ENCODE measurements around the gene C2CD4B.

Gene C2CD4B

DNA sequence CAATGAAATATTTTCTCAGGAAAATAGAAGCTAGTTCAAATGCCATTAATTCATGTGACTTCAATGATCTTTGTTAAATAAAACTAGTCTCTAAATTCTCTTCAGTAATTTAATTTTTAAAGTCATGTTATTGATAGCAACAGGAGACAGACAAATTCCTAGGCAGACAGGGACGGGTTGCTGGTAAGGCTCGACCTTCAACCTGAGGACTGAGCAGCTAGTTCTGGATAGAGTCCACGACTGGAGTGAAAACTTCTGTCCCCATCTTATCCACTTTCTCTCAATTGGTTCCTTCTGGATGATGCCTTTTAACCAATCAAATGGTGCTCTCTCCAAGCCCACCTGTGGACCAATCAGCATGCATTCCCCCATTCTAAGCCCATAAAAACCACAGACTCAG, 43.8 kb upstream of the C2CD4B start:
- no peak overlapping the region for H3K4me3 ChIP-seq (ENCODE audit: low read depth, low read length)
- TF ChIP-seq, protein P1, sequence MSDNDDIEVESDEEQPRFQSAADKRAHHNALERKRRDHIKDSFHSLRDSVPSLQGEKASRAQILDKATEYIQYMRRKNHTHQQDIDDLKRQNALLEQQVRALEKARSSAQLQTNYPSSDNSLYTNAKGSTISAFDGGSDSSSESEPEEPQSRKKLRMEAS (IDR thresholded peaks at IDR 0.05; ENCODE audit: low read depth, low read length), result no peak
- no peak for TF ChIP-seq MYC (IDR thresholded peaks at IDR 0.05; ENCODE audit: low read depth, low read length)
- TF ChIP-seq, protein P2, sequence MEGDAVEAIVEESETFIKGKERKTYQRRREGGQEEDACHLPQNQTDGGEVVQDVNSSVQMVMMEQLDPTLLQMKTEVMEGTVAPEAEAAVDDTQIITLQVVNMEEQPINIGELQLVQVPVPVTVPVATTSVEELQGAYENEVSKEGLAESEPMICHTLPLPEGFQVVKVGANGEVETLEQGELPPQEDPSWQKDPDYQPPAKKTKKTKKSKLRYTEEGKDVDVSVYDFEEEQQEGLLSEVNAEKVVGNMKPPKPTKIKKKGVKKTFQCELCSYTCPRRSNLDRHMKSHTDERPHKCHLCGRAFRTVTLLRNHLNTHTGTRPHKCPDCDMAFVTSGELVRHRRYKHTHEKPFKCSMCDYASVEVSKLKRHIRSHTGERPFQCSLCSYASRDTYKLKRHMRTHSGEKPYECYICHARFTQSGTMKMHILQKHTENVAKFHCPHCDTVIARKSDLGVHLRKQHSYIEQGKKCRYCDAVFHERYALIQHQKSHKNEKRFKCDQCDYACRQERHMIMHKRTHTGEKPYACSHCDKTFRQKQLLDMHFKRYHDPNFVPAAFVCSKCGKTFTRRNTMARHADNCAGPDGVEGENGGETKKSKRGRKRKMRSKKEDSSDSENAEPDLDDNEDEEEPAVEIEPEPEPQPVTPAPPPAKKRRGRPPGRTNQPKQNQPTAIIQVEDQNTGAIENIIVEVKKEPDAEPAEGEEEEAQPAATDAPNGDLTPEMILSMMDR (IDR thresholded peaks at IDR 0.05; ENCODE audit: low read depth, low read length), result no peak
- DNase-seq (ENCODE audit: low read depth), result no peak

DNA sequence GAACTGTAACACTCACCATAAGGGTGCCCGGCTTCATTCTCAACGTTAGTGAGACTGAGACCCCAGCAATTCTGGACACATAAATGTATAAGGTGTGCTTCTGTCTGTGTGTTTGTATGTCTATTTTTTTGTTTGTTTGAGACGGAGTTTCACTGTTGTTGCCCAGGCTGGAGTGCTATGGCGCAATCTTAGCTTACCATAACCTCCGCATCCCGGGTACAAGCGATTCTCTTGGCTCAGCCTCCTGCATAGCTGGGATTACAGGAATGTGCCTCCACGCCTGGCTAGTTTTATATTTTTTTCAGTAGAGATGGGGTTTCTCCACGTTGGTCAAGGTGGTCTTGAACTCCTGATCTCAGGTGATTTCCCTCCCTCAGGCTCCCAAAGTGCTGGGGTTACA, 43.3 kb upstream of the C2CD4B start:
- no peak for DNase-seq (ENCODE audit: low read depth)
- H3K4me3 ChIP-seq (ENCODE audit: low read depth, low read length), result no peak overlapping the region
- TF ChIP-seq, protein P2 (IDR thresholded peaks at IDR 0.05; ENCODE audit: low read depth, low read length), result no peak
- TF ChIP-seq, protein P1 (IDR thresholded peaks at IDR 0.05; ENCODE audit: low read depth, low read length), result no peak
- TF ChIP-seq POLR2A (IDR thresholded peaks at IDR 0.05; ENCODE audit: extremely low read depth, insufficient read length) (no peak), MYC (IDR thresholded peaks at IDR 0.05; ENCODE audit: low read depth, low read length) (no peak)

DNA sequence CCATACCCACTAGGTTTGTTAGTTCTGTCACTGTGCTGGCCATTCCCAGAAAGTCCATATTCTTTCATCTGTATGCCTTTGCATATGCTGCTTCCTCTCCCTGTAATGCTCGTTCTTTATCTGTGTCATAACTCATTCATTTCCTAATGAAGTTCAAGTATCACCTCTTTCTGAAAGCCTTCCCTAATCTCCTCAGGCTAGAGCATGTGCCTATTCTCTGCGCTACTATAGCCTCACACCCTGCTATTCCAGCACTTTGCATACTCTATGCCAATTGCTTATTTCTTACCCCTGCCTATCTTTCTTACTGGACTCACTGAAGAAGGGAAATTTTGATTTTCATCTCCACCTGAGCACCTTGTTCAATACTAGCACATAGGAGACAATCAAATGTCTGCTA, 25.6 kb upstream of the C2CD4B start:
- DNase-seq (ENCODE audit: low read depth), result no peak

DNA sequence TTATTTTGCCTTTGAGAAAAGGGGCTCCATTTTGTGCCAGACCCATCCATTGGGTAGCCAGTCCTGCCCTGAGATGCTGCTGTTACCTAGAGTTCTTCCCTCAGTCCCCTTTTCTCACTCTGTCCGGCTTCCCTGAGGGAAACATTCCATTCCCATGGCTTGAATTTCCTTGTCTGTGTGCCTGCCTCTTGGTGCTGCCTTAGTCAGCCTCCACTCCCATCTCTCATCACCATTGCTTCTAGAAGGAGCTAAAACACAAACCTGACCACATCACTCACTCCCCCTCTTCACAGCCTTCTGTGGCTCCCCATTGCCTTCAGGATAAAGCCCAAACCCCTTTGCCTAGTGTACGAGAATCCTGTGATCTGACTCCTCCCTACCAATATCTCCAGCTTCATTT, 25.2 kb upstream of the C2CD4B start:
- no peak for DNase-seq (ENCODE audit: low read depth)
- no peak overlapping the region for H3K4me3 ChIP-seq (ENCODE audit: low read depth, low read length)
- TF ChIP-seq, protein P1 (IDR thresholded peaks at IDR 0.05; ENCODE audit: low read depth, low read length), result no peak
- TF ChIP-seq, protein P2 (IDR thresholded peaks at IDR 0.05; ENCODE audit: low read depth, low read length), result no peak
- TF ChIP-seq MYC (IDR thresholded peaks at IDR 0.05; ENCODE audit: low read depth, low read length) (no peak), POLR2A (IDR thresholded peaks at IDR 0.05; ENCODE audit: extremely low read depth, insufficient read length) (no peak)

More for the DNA sequence above, 25.6 kb upstream of the C2CD4B start:
- TF ChIP-seq, protein P1 (IDR thresholded peaks at IDR 0.05; ENCODE audit: low read depth, low read length), result no peak
- TF ChIP-seq MYC (IDR thresholded peaks at IDR 0.05; ENCODE audit: low read depth, low read length), result no peak
- TF ChIP-seq POLR2A (IDR thresholded peaks at IDR 0.05; ENCODE audit: extremely low read depth, insufficient read length), result no peak
- TF ChIP-seq, protein P2 (IDR thresholded peaks at IDR 0.05; ENCODE audit: low read depth, low read length), result no peak
- H3K4me3 ChIP-seq (ENCODE audit: low read depth, low read length), result no peak overlapping the region

DNA sequence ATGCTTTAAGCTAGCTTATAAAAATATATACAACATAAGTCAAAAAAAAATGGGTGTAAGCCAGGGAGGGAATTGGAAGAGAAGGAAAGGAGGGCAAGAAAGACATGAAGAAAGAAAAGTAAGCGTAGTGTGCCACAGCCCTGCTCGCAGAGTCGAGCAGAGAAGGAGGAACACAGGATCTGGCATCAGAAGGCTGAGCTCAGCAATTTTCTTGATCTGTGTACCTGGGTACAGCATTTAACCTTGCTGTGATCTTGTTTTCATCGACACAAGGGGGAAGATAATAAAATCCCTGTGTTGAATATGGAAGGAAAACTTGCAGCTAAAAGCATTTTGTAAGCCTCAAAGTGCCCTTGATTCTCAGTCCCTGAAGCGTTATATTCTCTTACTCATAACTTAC, 23.7 kb upstream of the C2CD4B start:
- no peak overlapping the region for H3K4me3 ChIP-seq (ENCODE audit: low read depth, low read length)
- TF ChIP-seq MYC (IDR thresholded peaks at IDR 0.05; ENCODE audit: low read depth, low read length) (no peak), POLR2A (IDR thresholded peaks at IDR 0.05; ENCODE audit: extremely low read depth, insufficient read length) (no peak)
- TF ChIP-seq, protein P1 (IDR thresholded peaks at IDR 0.05; ENCODE audit: low read depth, low read length), result no peak
- TF ChIP-seq, protein P2 (IDR thresholded peaks at IDR 0.05; ENCODE audit: low read depth, low read length), result no peak
- DNase-seq (ENCODE audit: low read depth), result no peak

DNA sequence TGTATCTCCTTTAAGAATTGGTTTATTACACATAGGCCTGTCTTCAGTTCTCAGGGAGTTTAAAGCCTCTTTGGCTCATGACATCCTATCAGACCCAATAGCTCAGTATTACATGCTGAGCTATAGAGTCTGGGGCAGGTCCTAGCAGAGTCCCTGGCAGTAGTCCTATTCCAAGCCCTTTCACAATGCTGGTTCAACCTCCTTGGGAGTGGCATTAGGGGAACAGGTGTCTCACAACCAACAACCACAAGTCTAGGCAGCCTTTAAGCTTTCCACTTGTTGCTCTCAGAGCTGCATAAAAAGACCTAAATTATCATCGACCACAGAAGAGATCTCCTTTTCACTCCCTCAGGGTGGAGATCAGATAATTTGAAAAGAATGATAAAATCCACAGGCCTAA, 22.8 kb upstream of the C2CD4B start:
- no peak overlapping the region for H3K4me3 ChIP-seq (ENCODE audit: low read depth, low read length)
- TF ChIP-seq POLR2A (IDR thresholded peaks at IDR 0.05; ENCODE audit: extremely low read depth, insufficient read length) (no peak), MYC (IDR thresholded peaks at IDR 0.05; ENCODE audit: low read depth, low read length) (no peak)
- TF ChIP-seq, protein P1 (IDR thresholded peaks at IDR 0.05; ENCODE audit: low read depth, low read length), result no peak
- TF ChIP-seq, protein P2 (IDR thresholded peaks at IDR 0.05; ENCODE audit: low read depth, low read length), result no peak
- no peak for DNase-seq (ENCODE audit: low read depth)

Measured in NB4 (cell line).